HG02943 (cell line): ENCODE results near the gene SPDYE5.

Source experiments
- ATAC-seq: cut with Tn5 transposase; IDR thresholded peaks from one replicate; pipeline ENCODE4 v1.9.1; 2021; ENCODE audit warnings: mild to moderate bottlenecking, low read depth, moderate library complexity; ENCODE audit not compliant: unreplicated experiment

Gene SPDYE5

GRCh38 chr7:75536491-75536890, 44.4 kb downstream of the SPDYE5 start:
- ATAC-seq, result no peak

GRCh38 chr7:75536940-75537538, 44.9 kb downstream of the SPDYE5 start:
- no peak for ATAC-seq

- ATAC-seq, result no peak
Measured at GRCh38 chr7:75537731-75538130, 45.6 kb downstream of the SPDYE5 start.

GRCh38 chr7:75546237-75547015, 54.3 kb downstream of the SPDYE5 start:
- no peak for ATAC-seq
